IPS-18a (cell line): Measurements from ENCODE around the gene UBL4A.

ENCODE experiments used
- H3K27ac ChIP-seq: one replicate; pipeline ENCODE4 v1.5.1; 2013; ENCODE audit warnings: low read length
- H3K27me3 ChIP-seq: one replicate; pipeline ENCODE4 v1.6.1; 2013; ENCODE audit warnings: mild to moderate bottlenecking, low read length; ENCODE audit not compliant: control insufficient read depth, insufficient read depth
- H3K36me3 ChIP-seq: one replicate; pipeline ENCODE4 v1.6.1; 2013; ENCODE audit warnings: low read depth, low read length; ENCODE audit not compliant: control insufficient read depth
- H3K4me1 ChIP-seq: one replicate; pipeline ENCODE4 v1.6.1; 2013; ENCODE audit warnings: low read depth, low read length; ENCODE audit not compliant: control insufficient read depth
- H3K4me3 ChIP-seq: one replicate; pipeline ENCODE4 v1.5.1; 2013; ENCODE audit warnings: low read length
- H3K9ac ChIP-seq: one replicate; pipeline ENCODE4 v1.6.1; 2013; ENCODE audit warnings: mild to moderate bottlenecking, low read length, moderate library complexity
- H3K9me3 ChIP-seq: one replicate; pipeline ENCODE4 v1.6.1; 2013; ENCODE audit warnings: low read depth, low read length; ENCODE audit not compliant: control insufficient read depth

UBL4A gene

DNA sequence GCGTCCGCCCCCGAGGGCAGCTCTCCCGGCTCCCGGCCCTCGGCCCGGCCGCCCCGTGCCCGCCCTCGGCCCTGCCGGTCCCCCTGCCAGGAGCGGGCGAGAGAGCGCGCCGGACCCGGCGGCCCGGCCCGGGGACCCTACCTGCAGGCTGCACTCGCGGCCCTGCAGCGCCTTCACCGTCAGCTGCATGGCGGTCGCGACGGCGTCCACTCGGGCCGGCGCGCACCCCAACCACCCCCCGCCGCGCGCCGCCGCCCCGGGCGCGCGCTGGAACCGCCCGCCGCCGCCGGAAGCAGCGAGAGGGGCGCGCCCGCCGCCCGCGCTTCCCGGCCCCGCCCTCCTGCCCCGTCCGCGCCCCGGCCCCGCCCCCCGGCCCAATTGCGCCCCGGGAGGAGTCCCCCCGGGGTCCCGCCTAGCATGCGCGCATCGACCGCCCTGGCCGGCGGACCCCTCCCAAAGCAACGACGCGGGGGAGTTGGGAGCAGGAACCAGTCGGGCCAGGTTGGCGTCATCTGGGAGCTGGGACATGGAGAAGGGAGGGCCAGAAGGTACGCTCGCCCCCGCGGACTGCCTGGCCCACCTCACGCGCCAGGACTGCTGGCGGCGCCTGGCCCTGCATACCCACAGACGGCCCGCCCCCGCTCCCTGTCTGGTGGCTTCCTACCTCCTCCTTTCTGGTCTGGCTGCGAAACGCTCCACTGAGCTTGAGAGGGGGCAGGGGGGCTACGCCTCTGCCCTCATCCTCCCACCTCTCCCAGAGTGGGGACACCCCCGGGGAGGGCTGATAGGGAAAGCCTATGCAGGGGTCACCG is at the start of gene UBL4A:
Gene UBL4A (minus strand): TSS at position 220 of the 812 bp plus-strand sequence. CDS start 31 bp downstream, at position 189.
- H3K9me3 ChIP-seq, result peaks cover 6% of the 10 kb centered on the region
- no peak within 1 kb of the TSS for H3K9ac ChIP-seq
- H3K27me3 ChIP-seq, result no peaks in the 10 kb centered on the region
- H3K4me1 ChIP-seq, result no peaks in the 10 kb centered on the region
- no peak within 1 kb of the TSS for H3K27ac ChIP-seq
- H3K4me3 ChIP-seq, result peak within 1 kb of the TSS; percentile 55
- H3K36me3 ChIP-seq, result no peaks in the 10 kb centered on the region

DNA sequence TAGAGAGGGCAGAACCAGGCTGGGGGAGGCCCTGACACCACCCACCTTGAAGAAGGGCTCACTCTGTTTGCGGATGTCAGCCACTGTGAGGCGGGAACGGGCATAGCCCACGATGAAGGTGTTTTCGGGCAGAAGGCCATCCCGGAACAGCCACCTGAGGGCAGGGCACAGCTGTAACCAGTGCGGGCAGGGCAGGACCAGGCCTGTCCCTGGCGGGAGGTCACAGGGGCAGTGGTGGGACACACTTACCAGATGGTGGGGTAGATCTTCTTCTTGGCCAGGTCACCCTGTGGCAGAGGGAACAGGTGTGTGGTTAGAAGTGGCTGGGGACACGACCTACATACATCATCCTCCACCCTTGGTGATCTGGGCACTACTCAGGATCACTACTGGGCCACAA is 49.5 kb upstream of the UBL4A start:
- H3K9me3 ChIP-seq, result peaks cover 4% of the 10 kb centered on the region
- no peak overlapping the region for H3K4me3 ChIP-seq
- H3K4me1 ChIP-seq, result no peaks in the 10 kb centered on the region
- no peak overlapping the region for H3K27ac ChIP-seq
- no peaks in the 10 kb centered on the region for H3K27me3 ChIP-seq
- no peak overlapping the region for H3K9ac ChIP-seq
- peaks cover 13% of the 10 kb centered on the region for H3K36me3 ChIP-seq

DNA sequence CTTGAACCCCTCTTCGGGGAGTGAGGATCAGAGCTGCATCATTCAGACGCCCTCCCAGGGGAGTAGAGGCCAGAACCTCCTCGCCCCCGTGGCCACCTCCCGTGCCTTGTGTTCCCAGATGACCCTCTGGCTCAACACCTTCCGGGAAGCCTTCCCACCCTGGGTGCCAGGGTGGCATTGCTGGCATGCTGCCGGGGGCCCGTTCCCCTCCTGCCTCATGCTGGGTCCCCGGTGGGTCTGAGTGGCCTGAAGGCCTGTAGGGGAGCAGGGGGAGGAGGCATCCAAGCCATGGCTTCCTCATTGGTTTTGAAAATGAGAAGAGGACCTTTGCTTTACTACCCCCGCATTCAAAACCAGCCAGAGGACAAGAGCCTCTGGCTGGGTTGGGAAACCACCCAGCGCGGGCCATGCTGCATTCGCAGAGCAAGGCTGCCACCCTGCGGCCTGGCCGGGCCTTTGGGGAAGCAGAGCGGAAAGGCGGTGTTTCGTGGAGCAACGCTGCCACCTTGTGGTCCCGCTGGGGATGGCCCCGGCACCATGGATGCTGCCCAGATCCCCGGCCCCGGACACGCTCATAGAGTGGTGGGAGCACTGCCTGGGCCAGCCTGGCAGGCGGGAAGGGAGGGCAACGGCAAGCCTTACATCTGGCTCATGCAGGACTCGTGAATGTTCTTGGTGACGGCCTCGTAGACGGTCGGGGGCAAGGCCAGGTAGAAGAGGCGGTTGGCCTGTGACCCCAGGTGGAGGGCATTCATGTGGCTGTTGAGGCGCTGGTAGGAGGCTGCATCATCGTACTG is 48.3 kb upstream of the UBL4A start:
- no peak overlapping the region for H3K27ac ChIP-seq

DNA sequence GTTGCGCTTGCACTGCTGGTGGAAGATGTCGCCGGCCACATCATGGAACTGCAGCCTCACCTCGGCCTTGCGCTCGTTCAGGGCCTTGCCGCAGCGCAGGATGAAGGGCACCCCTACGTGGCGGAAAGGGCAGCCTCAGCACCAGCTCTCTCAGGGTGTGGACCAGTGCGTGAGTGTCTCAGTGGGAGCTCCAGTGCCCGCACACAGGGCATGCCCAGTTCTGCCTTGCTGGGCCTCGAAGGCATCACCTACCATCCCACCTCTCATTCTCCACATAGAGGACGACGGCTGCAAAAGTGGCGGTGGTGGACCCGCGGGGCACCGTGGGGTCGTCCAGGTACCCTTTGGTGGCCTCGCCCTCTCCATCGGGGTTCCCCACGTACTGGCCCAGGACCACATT is 46.3 kb upstream of the UBL4A start:
- Histone ChIP-seq H3K36me3 (peaks cover 13% of the 10 kb centered on the region), H3K9me3 (peaks cover 4% of the 10 kb centered on the region), H3K27me3 (no peaks in the 10 kb centered on the region), H3K9ac (no peak overlapping the region), H3K4me3 (no peak overlapping the region), H3K4me1 (no peaks in the 10 kb centered on the region), H3K27ac (no peak overlapping the region)

More for the DNA sequence above, 48.3 kb upstream of the UBL4A start:
- Histone ChIP-seq H3K36me3 (peaks cover 13% of the 10 kb centered on the region), H3K4me1 (no peaks in the 10 kb centered on the region), H3K9ac (no peak overlapping the region), H3K27me3 (no peaks in the 10 kb centered on the region), H3K4me3 (no peak overlapping the region), H3K9me3 (peaks cover 4% of the 10 kb centered on the region)

DNA sequence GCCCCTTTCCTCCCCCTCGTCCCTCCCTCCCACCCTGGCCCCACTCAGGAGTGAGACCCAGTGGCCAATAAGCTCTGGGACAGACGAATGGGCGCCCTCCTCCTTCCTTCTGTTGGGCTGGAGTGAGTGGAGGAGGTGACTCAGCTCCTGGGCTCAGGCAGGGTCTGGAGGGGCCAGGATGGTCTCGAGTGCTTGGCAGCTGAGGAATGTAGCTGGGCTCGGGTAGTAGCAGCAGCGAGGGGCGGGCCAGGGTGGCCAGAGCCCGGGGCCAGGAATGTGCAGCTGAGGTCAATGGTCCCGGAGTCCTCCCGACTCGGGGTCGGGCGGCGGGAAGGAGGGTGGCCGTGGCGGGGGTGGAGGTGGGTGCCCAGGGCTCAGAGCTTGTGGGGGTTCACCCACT is 45.2 kb upstream of the UBL4A start:
- no peak overlapping the region for H3K4me3 ChIP-seq
- H3K4me1 ChIP-seq, result no peaks in the 10 kb centered on the region
- H3K27me3 ChIP-seq, result no peaks in the 10 kb centered on the region
- H3K9ac ChIP-seq, result no peak overlapping the region
- H3K36me3 ChIP-seq, result peaks cover 13% of the 10 kb centered on the region
- H3K27ac ChIP-seq, result no peak overlapping the region
- peaks cover 4% of the 10 kb centered on the region for H3K9me3 ChIP-seq

DNA sequence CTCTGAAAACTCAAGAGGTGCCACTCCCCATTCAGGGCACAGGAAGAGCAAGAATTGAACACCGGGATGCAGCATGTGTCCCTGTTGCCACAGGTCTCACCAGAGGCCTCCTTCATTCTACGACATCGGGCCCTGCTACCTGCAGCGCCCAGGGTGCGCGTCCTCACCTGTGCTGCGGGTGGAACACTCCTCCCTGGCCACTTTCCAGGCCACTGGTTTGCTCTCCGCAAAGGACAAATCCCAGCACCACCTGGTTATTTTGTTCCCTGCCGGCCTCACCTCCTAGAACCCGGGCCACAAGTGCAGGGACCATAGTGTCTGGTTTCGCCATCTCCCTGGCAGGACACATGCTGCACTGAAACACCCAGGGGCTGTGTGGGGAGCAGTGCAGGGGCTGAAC is 43.9 kb upstream of the UBL4A start:
- no peak overlapping the region for H3K4me3 ChIP-seq
- peaks cover 13% of the 10 kb centered on the region for H3K36me3 ChIP-seq
- H3K27ac ChIP-seq, result no peak overlapping the region
- H3K9me3 ChIP-seq, result no peaks in the 10 kb centered on the region
- no peak overlapping the region for H3K9ac ChIP-seq
- no peaks in the 10 kb centered on the region for H3K4me1 ChIP-seq
- peaks cover 10% of the 10 kb centered on the region for H3K27me3 ChIP-seq

DNA sequence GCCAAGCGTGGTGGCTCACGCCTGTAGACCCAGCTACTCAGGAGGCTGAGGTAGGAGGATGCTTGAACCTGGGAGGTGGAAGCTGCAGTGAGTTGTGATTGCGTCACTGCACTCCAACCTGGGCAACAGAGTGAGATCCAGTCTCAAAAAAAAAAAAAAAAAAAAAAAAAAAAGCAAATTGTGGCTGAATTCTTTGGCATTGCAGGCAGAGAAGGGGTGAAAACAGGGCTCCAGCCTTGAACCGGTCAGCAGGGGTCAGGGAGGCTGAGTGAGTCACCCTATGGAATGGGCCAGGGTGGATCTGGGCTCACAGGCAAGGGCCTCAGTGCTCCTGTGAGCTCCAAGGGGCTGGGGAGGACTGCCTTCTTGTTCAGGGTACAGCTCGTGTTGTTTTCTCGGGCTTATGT is 42.8 kb upstream of the UBL4A start:
- Histone ChIP-seq H3K27me3 (peaks cover 20% of the 10 kb centered on the region), H3K27ac (no peak overlapping the region), H3K9me3 (no peaks in the 10 kb centered on the region), H3K36me3 (peaks cover 13% of the 10 kb centered on the region), H3K4me1 (no peaks in the 10 kb centered on the region), H3K9ac (no peak overlapping the region), H3K4me3 (no peak overlapping the region)

DNA sequence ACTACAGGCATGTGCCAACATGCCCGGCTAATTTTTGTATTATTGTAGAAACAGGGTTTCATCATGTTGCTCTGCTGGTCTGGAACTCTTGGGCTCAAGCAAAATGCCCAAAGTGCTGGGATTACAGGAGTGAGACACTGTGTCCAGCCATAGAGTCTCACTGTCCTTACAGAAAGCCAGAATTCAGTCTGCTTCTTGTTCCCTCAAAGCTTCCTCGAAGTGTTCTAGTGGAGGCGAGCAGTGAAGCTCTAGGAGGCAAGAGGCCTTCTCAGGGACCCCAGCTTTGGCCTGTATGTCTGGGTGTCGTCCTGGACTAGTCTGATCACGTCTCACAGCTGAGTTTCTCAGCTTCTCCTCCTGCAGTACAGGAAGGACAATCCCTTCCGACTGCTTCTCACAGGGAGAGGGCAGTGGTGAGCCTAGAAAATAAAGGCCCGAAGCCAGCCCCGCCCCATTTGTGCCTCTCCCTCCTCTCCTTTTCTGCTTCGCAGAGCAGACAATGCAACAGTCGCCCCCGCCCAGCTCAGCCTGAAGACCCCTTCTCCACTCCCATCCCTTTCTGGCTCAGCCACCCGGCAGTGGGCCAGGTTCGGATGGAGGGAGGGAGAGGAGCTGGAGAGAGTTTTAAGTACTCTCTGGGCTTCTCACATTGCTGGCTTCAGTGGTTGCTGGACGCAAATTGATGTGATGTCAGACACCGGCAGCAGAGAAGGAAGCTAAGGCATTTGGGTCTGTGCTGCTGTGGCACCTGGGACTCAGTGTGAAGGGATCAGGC is 40.7 kb upstream of the UBL4A start:
- Histone ChIP-seq H3K27ac (no peak overlapping the region), H3K27me3 (peaks cover 38% of the 10 kb centered on the region), H3K4me1 (no peaks in the 10 kb centered on the region), H3K4me3 (peak overlapping the region; percentile 38), H3K36me3 (no peaks in the 10 kb centered on the region), H3K9ac (no peak overlapping the region), H3K9me3 (peaks cover 5% of the 10 kb centered on the region)

DNA sequence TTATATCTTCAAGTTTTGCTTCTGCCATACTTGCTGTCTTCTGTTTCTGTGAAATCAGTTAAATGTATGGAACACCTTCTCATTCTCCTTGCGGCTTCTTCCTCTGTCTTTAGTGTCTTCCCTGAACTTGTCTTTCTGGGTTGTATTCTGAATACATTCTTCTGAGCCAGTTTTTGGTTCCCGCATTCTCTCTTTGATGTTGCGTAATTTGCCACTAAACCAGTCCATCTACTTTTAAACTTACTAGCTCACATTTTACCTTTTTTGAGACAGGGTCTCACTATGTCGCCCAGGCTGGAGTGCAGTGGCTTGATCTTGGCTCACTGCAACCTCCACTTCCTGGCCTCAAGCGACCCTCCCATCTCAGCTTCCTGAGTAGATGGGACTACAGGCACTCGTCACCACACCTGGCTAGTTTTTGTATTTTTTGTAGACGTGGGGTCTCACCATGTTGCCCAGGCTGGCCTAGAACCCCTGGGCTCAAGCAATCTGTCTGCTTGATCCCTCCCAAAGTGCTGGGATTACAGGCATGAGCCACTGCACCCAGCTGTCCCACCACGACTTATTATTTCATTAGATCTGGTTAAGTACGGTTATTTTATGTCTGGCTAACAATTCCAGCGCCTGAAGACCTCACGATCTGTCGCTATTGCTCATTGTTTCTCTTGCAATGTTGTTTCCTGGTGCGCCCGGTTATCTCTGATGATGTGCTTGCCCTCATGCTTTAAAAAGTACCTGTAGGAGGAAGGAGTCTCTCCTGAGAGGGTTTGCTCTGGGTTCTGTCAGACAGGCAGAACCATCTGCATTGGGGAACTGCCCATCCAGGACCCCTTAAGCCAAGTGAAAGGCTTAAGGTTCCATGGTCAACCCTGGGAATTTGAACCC is 39.4 kb upstream of the UBL4A start:
- Histone ChIP-seq H3K27ac (no peak overlapping the region), H3K9me3 (peaks cover 5% of the 10 kb centered on the region), H3K36me3 (no peaks in the 10 kb centered on the region), H3K27me3 (peaks cover 39% of the 10 kb centered on the region), H3K4me1 (no peaks in the 10 kb centered on the region), H3K4me3 (no peak overlapping the region), H3K9ac (no peak overlapping the region)

DNA sequence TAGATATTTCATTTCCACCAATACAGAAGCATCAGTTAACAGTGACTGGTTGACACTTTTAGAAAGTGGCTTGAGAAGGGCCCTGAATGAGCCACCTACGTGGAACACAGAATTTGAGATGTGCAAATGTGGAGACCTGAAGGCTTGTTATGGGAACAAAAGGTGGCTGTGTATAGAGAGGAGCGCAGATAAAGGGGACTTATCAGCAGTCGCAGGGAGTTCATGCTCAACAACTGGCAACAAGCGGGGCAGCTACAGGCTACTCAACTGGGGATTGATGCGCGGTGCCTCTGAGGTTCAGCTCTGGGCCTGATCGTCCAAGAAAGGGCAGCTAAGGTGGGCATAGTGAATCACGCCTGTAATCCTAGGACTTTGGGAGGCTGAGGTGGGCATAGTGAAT is 33.0 kb upstream of the UBL4A start:
- Histone ChIP-seq H3K9ac (no peak overlapping the region), H3K27ac (no peak overlapping the region), H3K36me3 (no peaks in the 10 kb centered on the region), H3K9me3 (peaks cover 5% of the 10 kb centered on the region), H3K4me3 (no peak overlapping the region), H3K4me1 (peaks cover 3% of the 10 kb centered on the region), H3K27me3 (peaks cover 20% of the 10 kb centered on the region)
